Heart left ventricle (tissue), 16 donors: ENCODE measurements around the gene HPSE2. TPM values are rescaled to one million over a fixed set of nuclear protein-coding genes. Genes with fewer than 3 reads are reported as not detected.

Source experiments
- ATAC-seq, 4 donors: fragments of 200-7000 bp; cut with Tn5 transposase; one replicate each; pipeline ENCODE4 v1.9.1; 2020 to 2022; ENCODE audit warnings: moderate library complexity in 4 of 4, mild to moderate bottlenecking in 3 of 4, moderate number of reproducible peaks in 1 of 4
- DNase-seq, 5 donors: peaks; one replicate each; pipeline ENCODE4 v3.0.0-alpha.2; 2020
- H3K27ac ChIP-seq, 12 donors: fragments of 200-600 bp; sonication (generic) in 4 of 12; one replicate each; pipeline versions ENCODE4 v1.5.0 to v1.8.0; 2016 to 2022; ENCODE audit warnings: mild to moderate bottlenecking in 2 of 12
- H3K27me3 ChIP-seq, 9 donors: fragments of 200-600 bp; sonication (generic) in 2 of 9; one replicate each; pipeline versions ENCODE4 v1.5.1 to v1.8.0; 2016 to 2022; ENCODE audit warnings: mild to moderate bottlenecking in 3 of 9
- H3K36me3 ChIP-seq, 9 donors: fragments of 200-600 bp; sonication (generic) in 2 of 9; one replicate each; pipeline versions ENCODE4 v1.5.0 to v1.8.0; 2018 to 2022; ENCODE audit warnings: mild to moderate bottlenecking in 2 of 9
- H3K4me1 ChIP-seq, 12 donors: fragments of 200-600 bp; sonication (generic) in 4 of 12; one replicate each; pipeline versions ENCODE4 v1.5.0 to v1.8.0; 2016 to 2022; ENCODE audit warnings: mild to moderate bottlenecking in 3 of 12
- H3K4me3 ChIP-seq, 12 donors: fragments of 200-600 bp; sonication (generic) in 4 of 12; one replicate each; pipeline versions ENCODE4 v1.5.0 to v1.8.0; 2017 to 2022; ENCODE audit warnings: mild to moderate bottlenecking in 9 of 12, moderate library complexity in 4 of 12
- H3K9me3 ChIP-seq, 12 donors: fragments of 200-600 bp; sonication (generic) in 4 of 12; one replicate each; pipeline versions ENCODE4 v1.5.0 to v1.8.0; 2016 to 2022; ENCODE audit warnings: mild to moderate bottlenecking in 1 of 12
- CTCF ChIP-seq, 12 donors: fragments of 200-600 bp; sonication (generic) in 4 of 12; IDR thresholded peaks; one replicate each; pipeline versions ENCODE4 v1.5.0 to v1.8.0; 2018 to 2022; ENCODE audit warnings: antibody characterized with exemption in 12 of 12, mild to moderate bottlenecking in 5 of 12
- POLR2A ChIP-seq, 2 donors: fragments of 450-650 bp; IDR thresholded peaks; one replicate each; pipeline ENCODE4 v1.6.1; 2017; ENCODE audit warnings: antibody characterized with exemption in 2 of 2, mild to moderate bottlenecking in 2 of 2, moderate library complexity in 2 of 2
- WGBS, 4 donors: extraction: QIAGEN DNeasy Blood & Tissue Kit in 2 of 4; methylation state at CpG; one replicate each; pipeline versions ENCODE4 v1.1.5 to v1.1.7; 2013 to 2018; 5-methylcytosine and 5-hydroxymethylcytosine counted together
- intact Hi-C, 10 donors: fragments of 100-400 bp; cut with DNase I; formaldehyde crosslinking; loops; one replicate each; pipeline versions ENCODE4 v1.11.1 to v1.14.2; 2022
- polyA plus RNA-seq, 2 donors: library from polyadenylated mRNA; stranded (reverse); fragments of 200-250 nt; gene quantifications; one replicate each; pipeline ENCODE4 v1.2.3, GENCODE V29; 2013
- total RNA-seq, 9 donors: library from RNA; depleted of rRNA in 2 of 9; stranded (reverse); fragments of >200 nt in 2 of 9; fragmentation: NEBNext Ultra II Directional in 3 of 9; extraction: Animal tissue kit (Norgen Biotek cat#: 25700) in 3 of 9; gene quantifications; one replicate each; pipeline versions ENCODE4 v1.1.0 to v1.2.4, GENCODE V29; 2016 to 2023
- donor health status: ischemic (EF 13 %, LVEDD 7.1; RV severe dilation, severe dysfunction).
- donor health status: healthy with polysubstance abuse.
- donor health status: DM: no; HTN: yes; CAD: no.
- donor health status: DM: no; HTN: no; CAD: no.
- donor health status: ischemic (EF 25% LVEDD 6.9; RV normal size, moderate dysfunction).
- donor health status: ischemic (EF 25% LVEDD 5.7; RV mildly dilated, moderate dysfunction).
- donor health status: healthy.
- donor health status: DM: yes; HTN: yes; CAD: no.
- donor health status: ischemic (EF 35%, LVEDD 5.7; RV mildly dilated, moderate dysfunction).
- donor health status: nonischemic (EF 11% LVEDD 7.7; RV severe dilation, severe dysfunction).
- donor health status: DM: yes; HTN: yes; CAD: no.
- donor health status: PGD.
- donor health status: ischemic (EF 29% LVEDD 5.4; RV normal size, mild dysfunction).
- donor health status: nonischemic (EF 23%, LVEDD 6.1; RV moderate dilation, normal function).

HPSE2 gene
- total and polyA plus RNA-seq, 11 donors: 0.06 to 0.18 (median 0.12) TPM; not detected in 3

- TF ChIP-seq CTCF (IDR thresholded peaks at IDR 0.05): no peak
- no peak for TF ChIP-seq POLR2A (IDR thresholded peaks at IDR 0.05)
- intact Hi-C loops: no loop called here
- Histone ChIP-seq H3K4me3 (no peak overlapping the region), H3K27ac (no peak overlapping the region), H3K4me1 (peaks cover 0 to 18% (median 12%) of the 10 kb centered on the region in 12 donors), H3K9me3 (no peaks in the 10 kb centered on the region), H3K36me3 (no peaks in the 10 kb centered on the region), H3K27me3 (peaks cover 0 to 9% (median 0%) of the 10 kb centered on the region in 9 donors)
- DNase-seq (no peak), ATAC-seq (no peak)
- 83 to 89% (median 85%) methylated on average over 15 of the region's 15 CpGs for WGBS, 4 donors
Observed at GRCh38 chr10:98458809-98459784, 776.6 kb downstream of the HPSE2 start.

- Histone ChIP-seq H3K36me3 (no peaks in the 10 kb centered on the region), H3K27ac (no peak overlapping the region), H3K9me3 (no peaks in the 10 kb centered on the region), H3K27me3 (peaks cover 0 to 9% (median 0%) of the 10 kb centered on the region in 9 donors), H3K4me1 (peaks cover 0 to 18% (median 12%) of the 10 kb centered on the region in 12 donors), H3K4me3 (no peak overlapping the region)
- ATAC-seq (no peak), DNase-seq (no peak)
- TF ChIP-seq CTCF (IDR thresholded peaks at IDR 0.05): no peak
- no peak for TF ChIP-seq POLR2A (IDR thresholded peaks at IDR 0.05)
- WGBS, 4 donors: 17 to 65% (median 38%) methylated on average over 8 of the region's 8 CpGs
- intact Hi-C loops: no loop called here
Observed at GRCh38 chr10:98457721-98458120, 777.9 kb downstream of the HPSE2 start.

- H3K4me3 ChIP-seq: no peak overlapping the region
- no peaks in the 10 kb centered on the region for H3K36me3 ChIP-seq
- H3K9me3 ChIP-seq: no peaks in the 10 kb centered on the region
- no peak for ATAC-seq
- peaks cover 0 to 9% (median 0%) of the 10 kb centered on the region in 9 donors for H3K27me3 ChIP-seq
- WGBS, 4 donors: 68 to 79% (median 75%) methylated on average over 12 of the region's 12 CpGs
- peaks cover 0 to 18% (median 12%) of the 10 kb centered on the region in 12 donors for H3K4me1 ChIP-seq
- intact Hi-C loops: no loop called here
- DNase-seq: no peak
- TF ChIP-seq POLR2A (IDR thresholded peaks at IDR 0.05) (no peak), CTCF (IDR thresholded peaks at IDR 0.05) (no peak)
- no peak overlapping the region for H3K27ac ChIP-seq
Observed at GRCh38 chr10:98456686-98457482, 778.8 kb downstream of the HPSE2 start.
